Testis (tissue), 3 donors: ENCODE results near the gene FER1L5. TPM values are rescaled to one million over a fixed set of nuclear protein-coding genes. Genes with fewer than 3 reads are reported as not detected.
"Not testable (repeated sequence)": the region's sequence is repeated elsewhere in the genome, so short reads cannot be mapped to it uniquely, and the experiment has no call there.

Source experiments
- DNase-seq: peaks from one replicate; pipeline ENCODE4 v3.0.0-alpha.2; 2019
- H3K27ac ChIP-seq, 2 donors: fragments of 200-600 bp; sonication (generic); one replicate each; pipeline ENCODE4 v1.5.1; 2019
- H3K27me3 ChIP-seq: fragments of 200-600 bp; sonication (generic); one replicate; pipeline ENCODE4 v1.5.1; 2019
- H3K36me3 ChIP-seq: fragments of 200-600 bp; sonication (generic); one replicate; pipeline ENCODE4 v1.5.1; 2017; ENCODE audit warnings: low read depth; ENCODE audit errors: missing control alignments
- H3K4me1 ChIP-seq: fragments of 200-600 bp; sonication (generic); one replicate; pipeline ENCODE4 v1.5.1; 2019
- H3K4me3 ChIP-seq, 2 donors: fragments of 200-600 bp; sonication (generic); one replicate each; pipeline ENCODE4 v1.5.1; 2017 to 2019
- H3K9me3 ChIP-seq: fragments of 200-600 bp; sonication (generic); one replicate; pipeline ENCODE4 v1.5.1; 2017
- CTCF ChIP-seq, 3 experiments: fragments of 450-650 bp in 2 of 3; fragments of 200-600 bp in 1 of 3; sonication (generic) in 1 of 3; IDR thresholded peaks; one replicate each; pipeline ENCODE4 v1.5.1; 2016 to 2019; ENCODE audit warnings: antibody characterized with exemption in 3 of 3, mild to moderate bottlenecking in 2 of 3, moderate library complexity in 1 of 3
- POLR2A ChIP-seq: fragments of 450-650 bp; IDR thresholded peaks from one replicate; pipeline ENCODE4 v1.6.1; 2017; ENCODE audit warnings: antibody characterized with exemption, mild to moderate bottlenecking, moderate library complexity
- WGBS, 2 donors: methylation state at CpG; one replicate each; pipeline ENCODE4 v1.1.5; 2018; 5-methylcytosine and 5-hydroxymethylcytosine counted together
- intact Hi-C: fragments of 100-400 bp; cut with DNase I; formaldehyde crosslinking; loops from one replicate; pipeline ENCODE4 v1.15.1; 2023; ENCODE audit warnings: low total_unique reads
- polyA plus RNA-seq: library from polyadenylated mRNA; stranded (reverse); fragments of 350-450 nt; fragmentation: Illumina TruSeq; extraction: RNeasy Lipid Tissue Mini Kit (QIAGEN cat#74804); gene quantifications from one replicate; pipeline ENCODE4 v1.2.3, GENCODE V29; 2014; ENCODE audit warnings: low read depth, low replicate concordance; ENCODE audit not compliant: insufficient read depth
- total RNA-seq, 2 donors: library from RNA; depleted of rRNA; stranded (reverse); fragments of >200 nt; gene quantifications; one replicate each; pipeline ENCODE4 v1.2.3, GENCODE V29; 2016

The FER1L5 gene
- total and polyA plus RNA-seq, 3 donors from 2014 or later = 7.1 to 15.3 (median 15.0) TPM

- H3K36me3 ChIP-seq = no peaks in the 10 kb centered on the region
- DNase-seq = no peak
- H3K4me3 ChIP-seq = no peak overlapping the region
- H3K27me3 ChIP-seq = no peaks in the 10 kb centered on the region
- H3K27ac ChIP-seq = no peak overlapping the region
- WGBS, 2 donors = 91 to 97% methylated on average over 6 of the region's 6 CpGs
- H3K9me3 ChIP-seq = no peaks in the 10 kb centered on the region
- H3K4me1 ChIP-seq = no peaks in the 10 kb centered on the region
- TF ChIP-seq CTCF (IDR thresholded peaks at IDR 0.05) = no peak
- no peak for TF ChIP-seq POLR2A
- intact Hi-C loops = no loop called here
These were observed 5.1 kb downstream of the FER1L5 start for GRCh38 chr2:96647681-96648080.

- no peak overlapping the region for H3K27ac ChIP-seq
- no peak overlapping the region for H3K4me3 ChIP-seq
- H3K9me3 ChIP-seq = no peaks in the 10 kb centered on the region
- H3K36me3 ChIP-seq = no peaks in the 10 kb centered on the region
- intact Hi-C loops = no loop called here
- DNase-seq = no peak
- no peaks in the 10 kb centered on the region for H3K4me1 ChIP-seq
- no peaks in the 10 kb centered on the region for H3K27me3 ChIP-seq
- no peak for TF ChIP-seq POLR2A
- no peak for TF ChIP-seq CTCF (IDR thresholded peaks at IDR 0.05)
- WGBS, 2 donors = 95 to 97% methylated on average over 7 of the region's 7 CpGs
These were observed 5.9 kb downstream of the FER1L5 start for GRCh38 chr2:96648306-96648930.

GRCh38 chr2:96649342-96649741, 6.8 kb downstream of the FER1L5 start:
- no peak for DNase-seq
- H3K4me1 ChIP-seq = no peaks in the 10 kb centered on the region
- H3K27me3 ChIP-seq = no peaks in the 10 kb centered on the region
- intact Hi-C loops = no loop called here
- no peaks in the 10 kb centered on the region for H3K36me3 ChIP-seq
- H3K4me3 ChIP-seq = no peak overlapping the region
- WGBS, 2 donors = 92 to 100% methylated on average over 1 of the region's 1 CpG
- no peaks in the 10 kb centered on the region for H3K9me3 ChIP-seq
- H3K27ac ChIP-seq = no peak overlapping the region
- TF ChIP-seq CTCF (IDR thresholded peaks at IDR 0.05) (no peak), POLR2A (no peak)

GRCh38 chr2:96651793-96652192, 9.2 kb downstream of the FER1L5 start:
- Histone ChIP-seq H3K9me3 (no peaks in the 10 kb centered on the region), H3K27ac (no peak overlapping the region), H3K4me1 (no peaks in the 10 kb centered on the region), H3K36me3 (no peaks in the 10 kb centered on the region), H3K4me3 (no peak overlapping the region), H3K27me3 (no peaks in the 10 kb centered on the region)
- DNase-seq = no peak
- TF ChIP-seq POLR2A = no peak
- TF ChIP-seq CTCF (IDR thresholded peaks at IDR 0.05) = no peak
- intact Hi-C loops = no loop called here
- WGBS, 2 donors = 91 to 94% methylated on average over 8 of the region's 8 CpGs

GRCh38 chr2:96654791-96655190, 12.2 kb downstream of the FER1L5 start:
- H3K27ac ChIP-seq, H3K9me3 ChIP-seq, H3K27me3 ChIP-seq, H3K4me1 ChIP-seq, H3K4me3 ChIP-seq, DNase-seq, H3K36me3 ChIP-seq, intact Hi-C loops: not testable (repeated sequence)
- WGBS, 2 donors = 89 to 94% methylated on average over 7 of the region's 7 CpGs
